Posterior vena cava (tissue), 2 donors: ENCODE measurements around the gene NID1. TPM values are rescaled to one million over a fixed set of nuclear protein-coding genes. Genes with fewer than 3 reads are reported as not detected.
"Not testable (repeated sequence)": the region's sequence is repeated elsewhere in the genome, so short reads cannot be mapped to it uniquely, and the experiment has no call there.

Source experiments
- DNase-seq: peaks from one replicate; pipeline ENCODE4 v3.0.0-alpha.2; 2020; ENCODE audit warnings: low spot score
- intact Hi-C, 2 donors: fragments of 100-400 bp; cut with DNase I; formaldehyde crosslinking; loops; one replicate each; pipeline versions ENCODE4 v1.14.1 to v1.14.2; 2022 to 2023
- total RNA-seq, 2 donors: library from RNA; stranded (reverse); fragmentation: NEBNext Ultra II Directional; extraction: Animal tissue kit (Norgen Biotek cat#: 25700); gene quantifications; one replicate each; pipeline ENCODE4 v1.2.1, GENCODE V29; 2021
- donor health status: DM: yes; HTN: yes; CAD: no.
- donor health status: DM: yes; HTN: yes; CAD: no.

Gene NID1
- total RNA-seq, 2 donors from 2014 or later, result 122 to 189 TPM

DNA sequence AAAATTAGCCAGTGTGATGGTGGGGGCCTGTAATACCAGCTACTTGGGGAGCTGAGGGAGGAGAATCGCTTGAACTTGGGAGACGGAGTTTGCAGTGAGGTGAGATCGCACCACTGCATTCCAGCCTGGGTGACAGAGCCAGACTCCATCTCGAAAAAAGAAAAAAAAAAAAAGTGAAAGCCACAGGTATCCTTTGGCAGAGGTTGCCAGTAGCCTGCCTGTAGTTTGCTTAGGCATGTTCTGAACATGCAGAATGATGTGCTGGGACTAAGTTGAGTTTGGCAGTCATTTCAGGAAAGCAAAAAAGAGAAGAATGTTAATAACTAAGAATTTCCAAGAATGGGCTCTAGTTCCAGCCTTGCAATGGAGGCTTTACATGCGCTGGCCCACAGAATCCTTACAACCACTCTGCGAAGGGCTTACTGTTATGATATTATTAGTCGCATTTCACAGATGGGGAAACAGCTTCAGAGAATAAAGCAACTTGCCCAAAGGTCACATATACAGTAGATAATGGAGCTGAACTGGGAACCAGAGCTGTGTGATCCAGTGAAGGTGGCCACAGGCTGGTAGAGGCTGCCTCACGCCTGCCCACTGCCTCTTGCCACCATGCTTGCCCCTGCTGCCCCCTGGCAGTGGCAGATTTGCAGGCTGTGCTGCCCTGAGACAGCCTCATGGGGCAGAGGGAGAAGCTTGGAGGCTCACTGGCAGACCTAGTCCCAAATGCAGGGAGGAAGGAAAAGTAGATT, 131.7 kb downstream of the NID1 start:
- no peak for DNase-seq
- intact Hi-C loops, result no loop called here

GRCh38 chr1:235932090-235932510, 132.8 kb downstream of the NID1 start:
- intact Hi-C loops, result no loop called here
- no peak for DNase-seq

GRCh38 chr1:235931171-235931738, 133.6 kb downstream of the NID1 start:
- DNase-seq, result no peak
- intact Hi-C loops, result no loop called here

- DNase-seq, result no peak
- intact Hi-C loops, result no loop called here
These were observed 134.3 kb downstream of the NID1 start for GRCh38 chr1:235930543-235930942.

DNA sequence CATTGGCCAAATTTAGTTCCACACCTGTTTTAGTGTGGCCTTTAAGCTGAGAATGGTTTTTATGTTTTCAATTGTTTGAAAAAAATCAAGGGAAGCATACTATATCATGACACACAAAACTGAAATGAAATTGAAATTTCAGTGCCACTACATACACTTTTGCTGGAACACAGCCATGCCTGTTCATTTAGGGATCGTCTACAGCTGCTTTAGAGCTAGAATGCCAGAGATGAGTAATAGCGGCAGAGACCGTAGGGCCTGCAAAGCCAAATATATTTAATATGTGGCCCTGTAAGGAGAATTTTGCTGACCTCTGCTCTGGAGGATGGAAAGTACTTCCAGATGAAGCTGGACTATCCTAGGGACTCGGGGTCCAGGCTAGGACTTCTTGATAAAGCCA, 135.7 kb downstream of the NID1 start:
- intact Hi-C loops, result no loop called here

DNA sequence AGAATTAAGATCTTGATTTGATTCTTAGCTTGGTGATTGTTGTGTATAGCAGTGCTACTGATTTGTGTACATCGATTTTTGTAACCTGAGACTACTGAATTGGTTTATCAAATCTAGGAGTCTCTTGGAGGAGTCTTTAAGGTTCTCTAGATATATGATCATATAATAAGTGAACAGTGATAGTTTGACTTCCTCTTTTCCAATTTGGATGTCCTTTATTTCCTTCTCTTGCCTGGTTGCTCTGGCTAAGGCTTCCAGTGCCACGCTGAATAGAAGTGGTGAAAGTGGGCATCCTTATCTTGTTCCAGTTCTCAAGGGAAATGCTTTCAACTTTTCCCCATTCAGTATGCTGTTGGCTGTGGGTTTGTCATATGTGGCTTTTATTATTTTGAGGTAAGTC, 136.7 kb downstream of the NID1 start:
- intact Hi-C loops, result no loop called here
- no peak for DNase-seq

More for the DNA sequence above, 135.7 kb downstream of the NID1 start:
- no peak for DNase-seq

DNA sequence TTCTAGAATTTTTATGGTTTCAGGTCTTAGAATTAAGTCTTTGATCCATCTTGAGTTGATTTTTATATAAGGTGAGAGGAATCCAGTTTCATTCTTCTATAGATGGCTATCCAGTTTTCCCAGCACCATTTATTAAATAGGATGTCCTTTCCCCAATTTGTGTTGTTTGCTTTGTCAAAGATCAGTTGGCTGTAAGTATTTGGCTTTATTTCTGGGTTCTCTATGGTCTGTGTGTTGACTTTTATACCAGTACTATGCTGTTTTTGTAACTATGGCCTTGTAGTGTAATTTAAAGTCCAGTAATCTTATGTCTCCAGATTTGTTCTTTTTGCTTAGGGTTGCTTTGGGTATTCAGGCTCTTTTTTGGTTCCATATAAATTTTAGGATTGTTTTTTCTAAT, 137.3 kb downstream of the NID1 start:
- DNase-seq, intact Hi-C loops: not testable (repeated sequence)

Other genes starting within 250 kb of the NID1 start
- gene LYST, start 198.2 kb downstream of the NID1 start, total RNA-seq, result 10 to 100 TPM; 51.2 to 53.5 TPM
- gene GPR137B, start 77.4 kb upstream of the NID1 start, total RNA-seq, result 10 to 100 TPM; 13.7 to 15.7 TPM
- gene ERO1B, start 216.9 kb upstream of the NID1 start, total RNA-seq, result 10 to 100 TPM in 1 of 2 donors, 1 to 10 TPM in 1; 8.4 to 10.5 TPM